HCT116 (cell line): Measurements from ENCODE around the gene CARNS1. TPM values are rescaled to one million over a fixed set of nuclear protein-coding genes. Genes with fewer than 3 reads are reported as not detected.

Experiments used
- ATAC-seq: fragments of 200-7000 bp; cut with Tn5 transposase; 2 replicates; pipeline ENCODE4 v1.9.1; 2020; ENCODE audit warnings: mild to moderate bottlenecking, moderate library complexity
- BruUV-seq: library from RNA; stranded (reverse); fragments of 400-500 nt; replicated peaks from 2 replicates; lab custom pipeline; 2021; lab: Mats Ljungman, UMichigan
- CTCF ChIA-PET: fragments of 300-600 bp; sonication (Branson Sonifier 250); formaldehyde crosslinking; loops from one replicate; lab custom pipeline; 2021; ENCODE audit warnings: antibody characterized with exemption; lab: Charles Lee
- POLR2A ChIA-PET: fragments of 300-600, 350-600 bp; sonication (Branson Sonifier 250); formaldehyde crosslinking; loops from one replicate; lab custom pipeline; 2021; ENCODE audit warnings: antibody characterized with exemption; lab: Charles Lee
- RAD21 ChIA-PET, 2 experiments: fragments of 300-600 bp; sonication (Branson Sonifier 250); formaldehyde crosslinking; loops; one replicate each; lab custom pipeline; 2023; ENCODE audit warnings: low total read pairs in 2 of 2; ENCODE audit not compliant: uncharacterized antibody in 2 of 2, unreplicated experiment in 2 of 2, low non-redundant PET in 1 of 2; lab: Charles Lee
- DNase-seq: peaks from one replicate; pipeline ENCODE4 v3.0.0-alpha.2; 2010; ENCODE audit warnings: low read depth, low spot score
- H2AFZ ChIP-seq: fragments of 200-600 bp; shearing (Covaris generic), sonication (generic); 2 replicates; pipeline ENCODE4 v1.6.1; 2017; ENCODE audit warnings: low read depth, mixed run types, mixed read lengths, antibody characterized with exemption, low read length; ENCODE audit not compliant: poor library complexity, severe bottlenecking
- H3K27ac ChIP-seq: 2 replicates; pipeline ENCODE4 v1.5.1; 2012; ENCODE audit warnings: low read depth, low read length
- H3K27me3 ChIP-seq: fragments of 200-600 bp; sonication (generic); 2 replicates; pipeline ENCODE4 v1.6.1; 2016; ENCODE audit warnings: mixed run types, low read length, mixed read lengths; ENCODE audit not compliant: insufficient read depth
- H3K36me3 ChIP-seq, 2 experiments: fragments of 200-500 bp in 1 of 2; fragments of 200-600 bp in 1 of 2; sonication (Bioruptor generic) in 1 of 2; sonication (generic) in 1 of 2; 2 replicates each; pipeline versions ENCODE4 v1.5.1 to v1.6.1; 2014 to 2016; ENCODE audit warnings: low read length in 2 of 2, inconsistent platforms in 1 of 2, mixed read lengths in 1 of 2, mixed run types in 1 of 2; ENCODE audit not compliant: insufficient read depth in 2 of 2, control insufficient read depth in 1 of 2
- H3K4me1 ChIP-seq, 2 experiments: fragments of 200-600 bp in 1 of 2; sonication (generic) in 1 of 2; 2 replicates each; pipeline versions ENCODE4 v1.5.1 to v1.6.1; 2012 to 2017; ENCODE audit warnings: low read length in 2 of 2, inconsistent platforms in 1 of 2, mild to moderate bottlenecking in 1 of 2, mixed read lengths in 1 of 2, mixed run types in 1 of 2, moderate library complexity in 1 of 2; ENCODE audit not compliant: insufficient read depth in 2 of 2, control insufficient read depth in 1 of 2
- H3K4me2 ChIP-seq: fragments of 200-600 bp; sonication (generic); 2 replicates; pipeline ENCODE4 v1.6.1; 2017; ENCODE audit warnings: mixed run types, low read length, mixed read lengths
- H3K4me3 ChIP-seq, 2 experiments: fragments of 200-600 bp in 1 of 2; sonication (generic) in 1 of 2; replicated peaks in 1 of 2; 2 replicates each; pipeline ENCODE4 v1.5.1; 2011 to 2016; ENCODE audit warnings: low read length in 2 of 2, control low read depth in 1 of 2, low read depth in 1 of 2, mild to moderate bottlenecking in 1 of 2, mixed read lengths in 1 of 2, mixed run types in 1 of 2
- H3K79me2 ChIP-seq: fragments of 200-600 bp; sonication (generic); 2 replicates; pipeline ENCODE4 v1.6.1; 2017; ENCODE audit warnings: mild to moderate bottlenecking, mixed run types, low read length, moderate library complexity, mixed read lengths; ENCODE audit not compliant: insufficient read depth
- H3K9ac ChIP-seq: fragments of 200-600 bp; sonication (generic); 2 replicates; pipeline ENCODE4 v1.6.1; 2016; ENCODE audit warnings: low read length, mixed read lengths
- H3K9me2 ChIP-seq: fragments of 200-600 bp; sonication (generic), shearing (Covaris generic); 2 replicates; pipeline ENCODE4 v1.6.1; 2017; ENCODE audit warnings: mixed run types, mild to moderate bottlenecking, moderate library complexity; ENCODE audit not compliant: insufficient read depth
- H3K9me3 ChIP-seq, 2 experiments: fragments of 200-500 bp in 1 of 2; fragments of 200-600 bp in 1 of 2; sonication (Bioruptor generic) in 1 of 2; sonication (generic) in 1 of 2; 2 replicates each; pipeline ENCODE4 v1.6.1; 2014 to 2017; ENCODE audit warnings: low read length in 2 of 2, mixed read lengths in 2 of 2, inconsistent platforms in 1 of 2, low read depth in 1 of 2, mild to moderate bottlenecking in 1 of 2, mixed run types in 1 of 2, moderate library complexity in 1 of 2; ENCODE audit not compliant: control insufficient read depth in 1 of 2, insufficient read depth in 1 of 2
- H4K20me1 ChIP-seq: fragments of 200-600 bp; sonication (generic), shearing (Covaris generic); 2 replicates; pipeline ENCODE4 v1.6.1; 2017; ENCODE audit warnings: mixed run types, mild to moderate bottlenecking, moderate library complexity; ENCODE audit not compliant: insufficient read depth
- CBX3 ChIP-seq: IDR thresholded peaks from 2 replicates; pipeline ENCODE4 v1.6.1; 2012; ENCODE audit warnings: low read depth
- CEBPB ChIP-seq: IDR thresholded peaks from 2 replicates; pipeline ENCODE4 v1.6.1; 2012; ENCODE audit warnings: low read depth
- EGR1 ChIP-seq: IDR thresholded peaks from 2 replicates; pipeline ENCODE4 v1.6.1; 2012; ENCODE audit warnings: low read depth
- ELF1 ChIP-seq: IDR thresholded peaks from 2 replicates; pipeline ENCODE4 v1.6.1; 2012; ENCODE audit warnings: low read depth, borderline replicate concordance
- EZH2phosphoT487 ChIP-seq: fragments of 200-600 bp; IDR thresholded peaks from 2 replicates; pipeline ENCODE4 v1.6.1; 2018; ENCODE audit warnings: antibody characterized with exemption, borderline replicate concordance
- FOSL1 ChIP-seq: IDR thresholded peaks from 2 replicates; pipeline ENCODE4 v1.6.1; 2012; ENCODE audit warnings: low read depth
- JUND ChIP-seq: IDR thresholded peaks from 2 replicates; pipeline ENCODE4 v1.6.1; 2012
- MAX ChIP-seq: IDR thresholded peaks from 2 replicates; pipeline ENCODE4 v1.6.1; 2012
- POLR2A ChIP-seq: IDR thresholded peaks from 2 replicates; pipeline ENCODE4 v1.7.0; 2011; ENCODE audit warnings: borderline replicate concordance; ENCODE audit not compliant: insufficient read depth, insufficient read length; ENCODE audit errors: extremely low read depth
- RAD21 ChIP-seq: IDR thresholded peaks from 2 replicates; pipeline ENCODE4 v1.6.1; 2012; ENCODE audit warnings: low read depth, mild to moderate bottlenecking
- REST ChIP-seq: IDR thresholded peaks from 2 replicates; pipeline ENCODE4 v1.6.1; 2012; ENCODE audit warnings: low read depth
- SIN3A ChIP-seq: IDR thresholded peaks from 2 replicates; pipeline ENCODE4 v1.6.1; 2012; ENCODE audit warnings: low read depth
- SP1 ChIP-seq: IDR thresholded peaks from 2 replicates; pipeline ENCODE4 v1.6.1; 2012; ENCODE audit warnings: low read depth
- SRF ChIP-seq: IDR thresholded peaks from 2 replicates; pipeline ENCODE4 v1.6.1; 2012; ENCODE audit warnings: low read depth
- TCF7L2 ChIP-seq: IDR thresholded peaks from 2 replicates; pipeline ENCODE4 v1.7.0; 2011; ENCODE audit warnings: borderline replicate concordance, inconsistent platforms; ENCODE audit not compliant: insufficient read depth, insufficient read length; ENCODE audit errors: extremely low read depth
- ZBTB33 ChIP-seq: IDR thresholded peaks from 2 replicates; pipeline ENCODE4 v1.6.1; 2011; ENCODE audit warnings: mild to moderate bottlenecking, low read length, moderate library complexity; ENCODE audit not compliant: insufficient replicate concordance; ENCODE audit errors: extremely low read depth
- ZFX ChIP-seq: fragments of 450-650 bp; IDR thresholded peaks from 2 replicates; pipeline ENCODE4 v1.6.1; 2017
- intact Hi-C: fragments of 100-400 bp; cut with micrococcal nuclease; formaldehyde crosslinking; loops from 2 replicates; pipeline ENCODE4 v1.10.0; 2022
- total RNA-seq: library from RNA; stranded (reverse); gene quantifications from one replicate; pipeline ENCODE4 v1.2.1, GENCODE V29; 2021; ENCODE audit not compliant: unreplicated experiment

Gene CARNS1
- total RNA-seq, 1 experiment from 2014 or later, result 1.0 TPM

- TF ChIP-seq REST, result no peak
- TF ChIP-seq FOSL1, result no peak
- no peak for TF ChIP-seq POLR2A
- no peak for TF ChIP-seq ZFX
- no peak for TF ChIP-seq RAD21
- no peak for TF ChIP-seq EGR1
- no peak for TF ChIP-seq CEBPB
- no peak for TF ChIP-seq SP1
- TF ChIP-seq SRF, result no peak
- TF ChIP-seq TCF7L2, result no peak
- no peak for TF ChIP-seq MAX
Measured at GRCh38 chr11:67431346-67432249, 16.1 kb downstream of the CARNS1 start (continued).

GRCh38 chr11:67432655-67433349 is 17.3 kb downstream of the CARNS1 start:
- peaks cover 27% of the 10 kb centered on the region for H3K79me2 ChIP-seq
- no peak overlapping the region for H3K9ac ChIP-seq
- BruUV-seq, result no TSS peak
- POLR2A ChIA-PET, result no interaction called here
- CTCF ChIA-PET, result no interaction called here
- H3K36me3 ChIP-seq, result peaks cover 10 to 17% of the 10 kb centered on the region in 2 experiments; a peak in 3 of 4 replicates
- no peak overlapping the region for H3K27ac ChIP-seq
- H3K4me3 ChIP-seq, result no peak overlapping the region
- DNase-seq (no peak), ATAC-seq (no peak)
- peaks cover 10 to 18% of the 10 kb centered on the region in 2 experiments for H3K4me1 ChIP-seq
- no peak overlapping the region for H2AFZ ChIP-seq
- intact Hi-C loops, result no loop called here
- no peaks in the 10 kb centered on the region for H3K27me3 ChIP-seq
- no peaks in the 10 kb centered on the region for H3K9me2 ChIP-seq
- H3K9me3 ChIP-seq, result no peaks in the 10 kb centered on the region
- RAD21 ChIA-PET, result no interaction called here
- no peak overlapping the region for H3K4me2 ChIP-seq
- no peaks in the 10 kb centered on the region for H4K20me1 ChIP-seq
- TF ChIP-seq MAX (no peak), ZBTB33 (no peak), RAD21 (no peak), EZH2phosphoT487 (no peak), TCF7L2 (no peak), SIN3A (no peak), CBX3 (no peak), JUND (no peak), POLR2A (no peak), ELF1 (no peak)
